PC-3 (cell line): Measurements from ENCODE around the gene TSPAN2.

Experiments used
- EZH2 ChIP-seq: fragments of 300-600 bp; sonication (generic); IDR thresholded peaks from one replicate; pipeline ENCODE4 v1.6.1; 2017; ENCODE audit warnings: antibody characterized with exemption, mild to moderate bottlenecking, low read length; ENCODE audit not compliant: unreplicated experiment
- EZH2phosphoT487 ChIP-seq: fragments of 300-600 bp; sonication (generic); IDR thresholded peaks from 2 replicates; pipeline ENCODE4 v1.6.1; 2018; ENCODE audit warnings: mild to moderate bottlenecking, antibody characterized with exemption, low read length, borderline replicate concordance
- TF ChIP-seq, protein P1 (sequence below): fragments of 300-600 bp; sonication (generic); conservative IDR thresholded peaks from 2 replicates; pipeline ENCODE4 v1.5.1; 2017; ENCODE audit warnings: antibody characterized with exemption, low read depth, mild to moderate bottlenecking, low read length

DNA sequence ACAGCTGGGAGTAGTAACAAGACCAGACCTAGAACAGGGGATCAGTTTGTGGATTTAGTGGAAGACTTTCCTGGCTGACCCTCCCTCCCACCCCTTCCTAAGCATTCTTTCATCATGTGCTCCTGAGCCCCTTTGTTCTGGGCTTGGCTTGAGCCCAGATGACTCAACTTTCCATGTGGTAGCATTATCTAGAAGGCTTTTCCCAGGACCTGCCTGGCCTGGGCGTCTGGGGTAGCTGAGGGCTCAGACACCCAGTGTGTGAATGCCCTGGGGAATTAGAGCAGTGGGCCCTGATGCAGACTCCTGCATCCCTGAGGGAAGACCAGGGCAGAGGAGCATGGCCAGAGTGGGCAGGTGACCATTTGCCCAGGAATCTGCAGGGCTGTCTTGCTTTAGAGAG is 44.1 kb upstream of the TSPAN2 start:
- TF ChIP-seq EZH2, result no peak
- TF ChIP-seq, protein P1, sequence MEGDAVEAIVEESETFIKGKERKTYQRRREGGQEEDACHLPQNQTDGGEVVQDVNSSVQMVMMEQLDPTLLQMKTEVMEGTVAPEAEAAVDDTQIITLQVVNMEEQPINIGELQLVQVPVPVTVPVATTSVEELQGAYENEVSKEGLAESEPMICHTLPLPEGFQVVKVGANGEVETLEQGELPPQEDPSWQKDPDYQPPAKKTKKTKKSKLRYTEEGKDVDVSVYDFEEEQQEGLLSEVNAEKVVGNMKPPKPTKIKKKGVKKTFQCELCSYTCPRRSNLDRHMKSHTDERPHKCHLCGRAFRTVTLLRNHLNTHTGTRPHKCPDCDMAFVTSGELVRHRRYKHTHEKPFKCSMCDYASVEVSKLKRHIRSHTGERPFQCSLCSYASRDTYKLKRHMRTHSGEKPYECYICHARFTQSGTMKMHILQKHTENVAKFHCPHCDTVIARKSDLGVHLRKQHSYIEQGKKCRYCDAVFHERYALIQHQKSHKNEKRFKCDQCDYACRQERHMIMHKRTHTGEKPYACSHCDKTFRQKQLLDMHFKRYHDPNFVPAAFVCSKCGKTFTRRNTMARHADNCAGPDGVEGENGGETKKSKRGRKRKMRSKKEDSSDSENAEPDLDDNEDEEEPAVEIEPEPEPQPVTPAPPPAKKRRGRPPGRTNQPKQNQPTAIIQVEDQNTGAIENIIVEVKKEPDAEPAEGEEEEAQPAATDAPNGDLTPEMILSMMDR, result no peak
- no peak for TF ChIP-seq EZH2phosphoT487
